Measurements from ENCODE around the gene ADGRA3.

ADGRA3 gene

DNA sequence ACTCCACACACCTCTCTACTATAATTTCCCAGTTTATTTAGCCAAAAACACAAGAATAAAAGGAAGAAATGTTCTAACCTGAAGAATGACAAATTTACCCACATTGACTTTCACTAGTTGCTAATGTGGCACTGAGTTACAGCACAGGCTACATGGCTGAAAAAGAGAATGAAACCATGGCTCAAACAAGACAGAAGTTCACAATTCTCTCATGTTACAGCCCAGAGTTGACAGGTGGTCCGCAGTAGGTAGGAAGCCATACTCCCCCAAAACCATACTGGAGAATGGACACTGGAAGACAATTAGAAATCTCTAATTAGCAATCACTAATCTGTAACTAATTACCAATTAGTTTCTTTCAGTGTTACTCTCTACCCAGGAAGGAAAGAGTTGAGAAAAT lies 170.8 kb downstream of the ADGRA3 start:
- no peak for DNase-seq

DNA sequence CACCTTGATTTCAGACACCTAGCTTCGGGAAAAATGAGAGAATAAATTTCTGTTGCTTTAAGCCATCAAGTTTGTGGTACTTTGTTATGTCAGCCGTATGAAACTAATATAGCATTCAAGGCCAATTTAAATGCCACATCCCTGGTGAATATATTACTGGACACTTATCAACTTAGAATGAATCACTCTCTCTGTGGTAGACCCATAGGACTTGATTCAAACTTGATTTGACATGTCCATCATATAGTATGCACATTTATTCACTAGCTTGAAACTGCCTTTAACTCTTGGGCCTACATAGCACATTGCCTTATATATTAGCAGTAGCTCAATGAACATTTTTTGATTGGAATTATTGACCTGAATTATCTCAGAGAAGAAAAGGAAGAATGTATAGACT lies 172.3 kb downstream of the ADGRA3 start:
- no peak for DNase-seq

DNA sequence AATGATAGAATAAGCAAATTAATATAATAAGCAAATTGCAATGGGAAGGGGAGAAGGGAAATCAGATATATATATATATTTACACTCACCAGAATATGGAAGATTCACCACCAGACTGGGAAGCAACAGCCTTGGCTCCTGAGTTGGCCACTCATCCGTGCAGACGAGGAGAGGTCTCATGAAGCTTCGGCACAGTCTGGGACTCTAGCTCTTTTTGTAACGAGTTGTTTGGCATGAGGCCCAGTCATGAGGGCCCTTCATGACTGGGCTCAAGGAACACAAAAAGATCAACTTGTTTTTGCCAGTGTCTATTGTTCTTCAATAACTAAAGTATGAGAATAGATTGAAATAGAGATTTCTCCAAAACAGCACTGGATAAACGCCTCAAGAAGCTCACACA lies 176.4 kb downstream of the ADGRA3 start:
- DNase-seq, result no peak

DNA sequence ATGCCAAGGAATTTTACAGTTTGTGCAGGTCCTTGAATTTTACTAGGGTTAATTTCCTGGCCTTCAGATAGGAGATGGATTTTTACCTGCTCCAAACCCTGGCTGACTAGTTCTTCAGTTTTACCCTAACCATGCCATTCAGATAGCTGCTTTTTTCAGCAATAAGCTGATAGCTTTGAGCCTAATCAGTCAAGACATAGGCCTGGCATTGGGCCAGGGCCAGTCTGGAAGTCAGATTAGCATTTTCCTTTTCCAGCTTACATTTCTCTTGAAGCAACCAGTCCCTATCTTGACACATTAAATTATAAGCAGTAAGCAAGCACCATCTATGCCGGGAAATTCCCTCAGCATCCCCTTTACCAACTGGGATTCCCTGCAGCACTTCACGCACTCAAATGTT lies 177.1 kb downstream of the ADGRA3 start:
- DNase-seq, result no peak

Measured in activated gamma-delta T cell (primary cell).